GM21825 (cell line): ENCODE results near the gene HOXB3.

ENCODE experiments used
- ATAC-seq: cut with Tn5 transposase; IDR thresholded peaks from one replicate; pipeline ENCODE4 v1.9.1; 2021; ENCODE audit warnings: mild to moderate bottlenecking, moderate library complexity; ENCODE audit not compliant: unreplicated experiment

Gene HOXB3

DNA sequence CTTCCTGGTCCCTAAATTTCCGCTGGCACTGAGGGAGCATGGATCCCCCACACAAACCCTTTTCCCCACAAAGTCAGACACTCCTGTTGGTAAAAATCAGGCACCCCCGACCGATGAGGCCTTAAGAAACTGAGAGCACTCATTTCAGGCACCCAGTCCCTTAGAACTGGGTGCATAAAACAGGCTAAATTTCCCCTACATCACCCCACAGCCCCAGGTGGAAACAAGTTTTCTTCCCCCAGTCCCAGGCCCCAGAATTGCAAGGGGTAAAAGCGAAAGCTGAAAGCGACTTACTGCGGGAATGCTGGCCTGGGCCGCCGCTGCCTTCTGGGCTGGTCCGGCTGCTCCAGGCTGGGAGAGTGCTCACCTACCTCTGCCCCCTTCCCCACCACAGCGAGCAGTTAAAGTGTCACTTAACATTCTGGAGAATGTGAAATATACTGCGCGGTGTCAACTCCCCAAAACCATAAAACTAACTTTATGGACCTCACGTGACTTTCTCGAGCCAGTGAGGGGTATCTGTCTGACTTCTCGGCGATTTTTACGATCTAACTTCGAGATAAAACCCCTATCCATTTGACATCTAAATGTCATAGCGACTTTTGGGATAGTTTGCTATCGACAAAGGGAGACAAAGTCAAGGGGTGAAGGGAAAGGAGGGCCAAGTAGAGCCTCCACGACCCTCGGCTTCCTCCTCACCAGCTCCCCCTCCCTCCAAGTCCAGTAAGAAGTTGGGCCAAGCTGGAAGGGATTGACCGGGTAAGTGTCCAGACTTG, at the start of gene HOXB3:
TSS of gene HOXB3 (minus strand) at position 411 of the 776 bp plus-strand sequence. CDS start 37,767 bp downstream, outside the sequence.
- no peak for ATAC-seq

- no peak for ATAC-seq
Measured at GRCh38 chr17:48639136-48639535, 49.1 kb upstream of the HOXB3 start.

DNA sequence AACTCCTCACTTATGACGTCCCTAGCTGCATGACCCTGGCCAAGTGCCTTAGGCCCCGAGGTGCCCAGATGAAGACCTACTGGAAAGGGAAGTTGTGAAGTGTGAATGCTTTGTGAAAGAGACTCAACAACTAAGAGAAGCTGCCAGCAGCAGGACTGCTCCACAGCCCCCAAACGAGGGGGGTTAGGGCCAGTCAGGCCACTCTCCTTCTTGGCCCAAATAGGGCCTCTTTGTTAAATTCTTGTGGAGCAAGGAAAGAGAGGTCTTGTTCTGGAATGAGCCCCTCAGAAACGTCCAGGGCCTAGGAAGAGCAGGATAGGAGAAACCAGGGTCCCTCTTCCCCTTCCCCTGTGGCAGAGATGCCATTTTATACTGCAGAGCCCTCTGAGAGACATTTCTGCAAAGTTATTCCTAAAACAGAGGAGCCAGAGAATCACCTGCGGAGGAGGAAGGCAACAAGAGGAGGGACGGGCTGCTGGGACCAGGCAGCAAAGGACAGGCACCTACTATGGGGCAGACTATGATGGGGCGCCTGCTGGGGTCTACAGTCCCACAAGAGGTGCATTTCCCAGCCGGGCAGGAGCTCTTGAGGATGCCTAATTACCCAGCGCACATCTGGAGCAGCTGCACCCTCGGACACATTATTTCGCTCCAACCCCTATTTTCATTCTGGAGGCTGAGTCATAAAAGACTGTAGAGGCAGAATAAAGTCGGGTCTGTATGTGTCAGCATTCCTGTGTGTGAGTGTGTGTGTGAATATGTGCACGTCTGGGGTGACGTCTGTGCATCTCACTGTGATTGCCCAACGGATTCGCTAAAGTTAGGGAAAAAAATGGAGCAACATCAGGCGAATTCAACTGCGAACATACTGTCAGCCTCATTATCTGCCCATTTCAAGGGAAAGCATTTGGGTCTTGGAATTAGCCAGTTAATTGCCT, 47.6 kb upstream of the HOXB3 start:
- ATAC-seq: no peak

GRCh38 chr17:48636177-48637018, 46.4 kb upstream of the HOXB3 start:
- peak; percentile 54 for ATAC-seq

- ATAC-seq: no peak
Measured at GRCh38 chr17:48634493-48635208, 44.6 kb upstream of the HOXB3 start.

DNA sequence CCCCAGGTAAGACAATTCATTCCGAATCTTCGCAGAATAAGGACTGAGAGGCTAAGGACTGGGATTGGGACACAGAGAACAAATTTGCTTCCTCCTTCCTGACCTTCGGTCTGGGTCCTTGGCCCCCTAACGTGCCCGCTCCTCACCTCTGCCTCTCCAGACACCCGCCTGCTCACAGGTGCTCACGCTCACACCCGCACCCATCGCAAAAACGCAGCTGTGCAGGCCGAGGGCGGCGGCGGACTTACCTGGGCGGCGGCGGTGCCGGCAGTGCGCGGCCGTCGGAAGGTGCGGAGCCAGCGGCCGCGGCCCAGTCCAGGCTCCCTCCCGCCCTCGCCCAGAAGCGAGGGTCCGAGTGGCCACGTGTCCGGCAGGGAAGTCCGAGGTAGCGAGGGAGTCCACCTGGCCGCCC, 43.2 kb upstream of the HOXB3 start:
- ATAC-seq: no peak

GRCh38 chr17:48632579-48633265, 42.7 kb upstream of the HOXB3 start:
- ATAC-seq: no peak

DNA sequence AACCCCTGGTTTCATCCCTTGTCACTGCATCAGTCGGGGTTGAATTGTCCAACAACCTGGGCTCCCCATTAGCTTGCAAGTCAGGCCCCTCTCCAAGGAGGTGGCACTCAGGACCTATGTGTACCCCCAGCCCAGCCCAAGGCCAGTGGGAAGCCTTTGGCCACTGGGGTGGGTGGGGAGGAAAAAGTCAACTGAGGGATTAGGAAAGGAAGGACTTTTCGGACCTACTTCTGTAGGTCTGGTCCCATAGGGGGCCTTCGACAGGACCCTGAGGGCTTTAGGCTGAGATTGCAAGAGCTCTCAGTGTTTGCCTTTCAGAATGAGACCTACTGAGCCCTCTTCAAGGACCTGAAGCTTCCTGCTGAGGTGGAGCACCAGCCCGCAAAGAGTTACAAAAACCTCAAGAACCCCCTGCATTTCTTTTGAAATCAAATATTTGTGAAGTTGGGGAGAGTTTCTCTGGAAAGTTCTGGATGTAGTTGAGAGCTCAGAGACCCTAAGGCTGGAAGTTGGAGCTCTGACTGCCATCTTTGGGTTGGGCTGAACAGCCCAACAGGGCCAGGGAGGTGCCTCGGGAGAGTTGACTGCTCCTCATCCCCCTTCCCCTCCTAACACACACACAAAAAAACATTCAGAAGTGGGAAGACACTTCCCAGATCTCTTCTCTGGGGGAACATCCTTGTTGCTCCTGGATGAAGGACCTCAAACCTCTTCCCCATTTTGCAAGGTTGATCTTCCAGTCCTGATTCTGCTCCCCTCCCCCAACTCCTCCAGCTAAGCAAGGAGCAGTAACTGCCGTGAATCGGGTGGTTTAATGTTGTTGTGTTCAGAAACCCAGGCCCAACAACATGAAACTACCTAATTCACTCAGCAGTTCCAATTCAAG, 41.9 kb upstream of the HOXB3 start:
- no peak for ATAC-seq

GRCh38 chr17:48630925-48631692, 41.1 kb upstream of the HOXB3 start:
- no peak for ATAC-seq

DNA sequence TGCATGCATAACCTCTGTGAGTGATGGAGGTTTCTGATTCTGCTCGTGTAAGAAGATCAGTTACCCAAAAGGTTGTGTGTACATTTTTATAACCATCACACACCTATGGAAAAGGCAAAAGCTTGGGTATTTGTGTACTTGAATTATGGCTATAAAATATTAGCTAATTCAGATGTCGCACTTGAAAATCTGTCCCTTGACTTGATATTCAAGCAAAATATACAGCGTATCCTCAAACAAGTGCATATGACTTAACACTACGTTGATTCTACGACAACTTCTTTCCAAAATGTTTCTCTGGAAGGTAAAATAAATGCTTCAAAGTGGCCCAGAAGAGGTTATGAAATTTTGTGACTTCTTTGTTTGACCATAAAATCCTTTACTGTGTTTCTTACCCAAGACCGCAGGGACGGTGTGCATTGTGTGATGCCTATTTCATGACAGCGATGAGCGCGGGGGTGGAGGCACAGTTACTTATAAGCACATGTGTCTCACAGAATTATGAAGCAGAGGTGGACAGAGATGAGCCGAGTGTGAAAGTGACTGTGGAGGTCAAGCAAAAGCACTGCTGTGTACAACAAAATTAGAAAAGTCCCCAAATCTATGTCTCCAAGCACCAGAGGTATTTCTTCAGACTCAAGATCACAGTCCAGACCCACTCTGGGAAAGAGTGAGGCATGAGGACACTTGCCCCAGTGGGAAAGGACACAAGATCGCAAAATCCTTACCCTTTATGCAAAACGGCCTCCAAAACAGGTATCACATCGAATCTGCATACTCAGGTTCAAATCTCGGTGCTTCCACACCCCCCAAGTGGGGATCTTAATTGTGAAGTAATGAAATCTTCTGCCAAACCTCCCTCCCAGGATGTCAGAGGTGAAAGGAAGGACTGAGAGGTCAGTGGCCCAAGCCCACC, 40.2 kb upstream of the HOXB3 start:
- no peak for ATAC-seq

DNA sequence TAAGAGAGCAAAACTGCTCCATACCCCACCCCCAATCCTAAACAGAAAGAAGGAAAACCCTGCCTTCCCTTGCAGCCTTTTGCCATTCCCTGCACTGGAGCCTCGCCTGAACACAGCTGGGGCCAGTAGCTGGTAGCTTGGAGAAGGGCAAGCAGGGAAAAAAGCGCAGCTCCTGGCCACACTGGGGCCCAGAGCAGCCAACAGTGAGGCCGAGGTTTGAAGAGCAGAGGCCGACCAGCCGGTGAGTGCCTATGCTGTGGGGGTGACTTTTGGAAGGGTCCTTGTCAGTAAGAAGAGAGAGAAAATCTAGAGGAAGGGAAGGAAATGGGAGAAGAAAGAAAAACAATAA, 39.3 kb upstream of the HOXB3 start:
- ATAC-seq: no peak

DNA sequence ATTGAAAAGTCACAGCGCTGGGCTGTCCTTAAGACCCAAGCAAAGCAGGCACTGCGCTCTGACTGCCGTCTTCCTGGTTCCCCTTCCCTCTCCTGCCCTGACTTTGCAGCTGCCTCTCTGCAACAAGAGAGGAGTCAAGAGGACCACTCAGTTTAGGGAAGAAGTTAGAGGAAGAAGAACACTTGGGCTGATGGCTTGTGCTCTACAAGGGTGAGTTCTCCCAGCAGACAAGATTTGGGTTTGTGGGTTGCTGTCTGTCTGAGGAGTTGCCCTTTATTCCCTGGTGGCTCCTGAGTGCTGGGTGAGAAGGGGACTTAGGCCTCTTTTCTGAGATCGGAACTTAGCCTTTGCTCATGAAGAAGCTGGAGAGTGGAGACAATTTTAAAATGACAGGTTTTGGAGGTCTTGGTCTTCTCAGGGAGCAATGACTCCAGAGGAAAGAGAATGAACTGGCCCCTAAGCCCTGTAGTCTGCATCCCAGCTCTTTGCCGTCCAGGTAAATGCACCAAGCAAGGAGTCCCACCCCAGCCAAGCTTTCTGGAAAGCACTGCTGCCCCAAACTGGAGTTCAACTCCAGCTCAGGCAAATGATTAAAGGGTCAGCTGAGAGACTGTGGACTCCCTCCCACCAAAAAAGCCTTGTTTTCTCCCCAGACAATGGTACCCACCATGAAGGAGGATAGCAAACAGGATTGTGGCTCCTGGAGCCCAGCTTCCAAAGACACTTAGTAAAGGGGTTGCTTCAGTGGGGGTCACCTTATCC, 38.8 kb upstream of the HOXB3 start:
- no peak for ATAC-seq

GRCh38 chr17:48627623-48628521, 37.8 kb upstream of the HOXB3 start:
- no peak for ATAC-seq

DNA sequence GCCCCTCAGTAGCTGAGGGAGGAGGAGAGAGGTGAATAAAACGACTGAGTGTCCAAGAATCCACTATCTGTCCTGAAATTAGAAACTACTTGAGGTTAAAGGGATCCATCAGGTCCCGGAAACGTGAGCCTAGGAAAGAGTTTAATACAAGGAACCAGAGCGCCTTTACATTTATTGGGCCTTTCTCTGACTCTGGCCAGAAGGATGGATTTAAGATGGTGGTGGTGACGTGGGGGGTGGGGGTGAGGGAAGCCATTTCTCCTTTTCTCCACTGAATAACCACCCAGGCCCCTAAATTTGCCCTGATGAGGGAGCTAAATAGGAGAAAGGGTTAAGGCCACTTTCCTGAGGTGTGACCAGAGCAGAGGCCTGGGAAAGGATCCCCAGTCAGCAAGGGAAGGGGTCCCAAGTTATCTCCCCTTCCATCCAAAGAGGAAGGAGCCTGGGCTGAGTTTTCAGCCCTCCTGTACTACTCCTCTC, 37.1 kb upstream of the HOXB3 start:
- ATAC-seq: no peak
